GM21619 (cell line): ENCODE results near the gene RAB6A.
"Not testable (repeated sequence)": the region's sequence is repeated elsewhere in the genome, so short reads cannot be mapped to it uniquely, and the experiment has no call there.

ENCODE experiments used
- ATAC-seq: cut with Tn5 transposase; IDR thresholded peaks from one replicate; pipeline ENCODE4 v1.9.1; 2021; ENCODE audit not compliant: unreplicated experiment

The RAB6A gene

GRCh38 chr11:73766763-73767162, 5.9 kb upstream of the RAB6A start:
- no peak for ATAC-seq

GRCh38 chr11:73762732-73763131, 1.9 kb upstream of the RAB6A start:
- no peak for ATAC-seq

GRCh38 chr11:73761403-73761945, 600 bp upstream of the RAB6A start:
- no peak for ATAC-seq

GRCh38 chr11:73760135-73760678, 667 bp downstream of the RAB6A start:
- peak; percentile 4 for ATAC-seq

- ATAC-seq, result no peak
Observed at GRCh38 chr11:73759610-73760134, 1.2 kb downstream of the RAB6A start.

- no peak for ATAC-seq
Observed at GRCh38 chr11:73758451-73758850, 2.4 kb downstream of the RAB6A start.

- no peak for ATAC-seq
Observed at GRCh38 chr11:73757598-73757997, 3.3 kb downstream of the RAB6A start.

GRCh38 chr11:73755670-73756069, 5.2 kb downstream of the RAB6A start:
- no peak for ATAC-seq

GRCh38 chr11:73753938-73754337, 6.9 kb downstream of the RAB6A start:
- ATAC-seq, result no peak

- ATAC-seq, result no peak
Observed at GRCh38 chr11:73752903-73753302, 8.0 kb downstream of the RAB6A start.

- no peak for ATAC-seq
Observed at GRCh38 chr11:73752216-73752867, 8.5 kb downstream of the RAB6A start.

GRCh38 chr11:73750862-73751261, 10.0 kb downstream of the RAB6A start:
- not testable (repeated sequence) for ATAC-seq

GRCh38 chr11:73750228-73750627, 10.6 kb downstream of the RAB6A start:
- ATAC-seq, result no peak

GRCh38 chr11:73749118-73749517, 11.8 kb downstream of the RAB6A start:
- ATAC-seq, result no peak

GRCh38 chr11:73748300-73748699, 12.6 kb downstream of the RAB6A start:
- ATAC-seq, result no peak

GRCh38 chr11:73747762-73748161, 13.1 kb downstream of the RAB6A start:
- ATAC-seq, result no peak

- no peak for ATAC-seq
Observed at GRCh38 chr11:73746701-73747100, 14.2 kb downstream of the RAB6A start.

GRCh38 chr11:73743045-73743444, 17.8 kb downstream of the RAB6A start:
- no peak for ATAC-seq

- not testable (repeated sequence) for ATAC-seq
Observed at GRCh38 chr11:73735959-73736358, 24.9 kb downstream of the RAB6A start.

GRCh38 chr11:73734993-73735392, 25.9 kb downstream of the RAB6A start:
- no peak for ATAC-seq

- ATAC-seq, result not testable (repeated sequence)
Observed at GRCh38 chr11:73734011-73734410, 26.9 kb downstream of the RAB6A start.

- not testable (repeated sequence) for ATAC-seq
Observed at GRCh38 chr11:73732936-73733335, 27.9 kb downstream of the RAB6A start.
